Measurements from ENCODE around the gene SRSF9.

GRCh38 chr12:120485961-120486881 lies 16.7 kb upstream of the SRSF9 start:
- TF ChIP-seq CTCF (IDR thresholded peaks at IDR 0.05) (no peak), MAX (IDR thresholded peaks at IDR 0.05; ENCODE audit: low read depth) (no peak), EP300 (IDR thresholded peaks at IDR 0.05; ENCODE audit: borderline replicate concordance in 1 of 2, low read depth in 1 of 2, low read length in 1 of 2) (peak in 1 of 2 experiments; percentile 59; a peak in 1 of 4 replicates), REST (IDR thresholded peaks at IDR 0.05; ENCODE audit: low read depth, low read length) (no peak), RAD21 (IDR thresholded peaks at IDR 0.05; ENCODE audit: low read length) (no peak), CHD2 (IDR thresholded peaks at IDR 0.05; ENCODE audit: low read length, partially characterized antibody) (no peak), TAF1 (IDR thresholded peaks at IDR 0.05; ENCODE audit: borderline replicate concordance, low read depth, low read length) (no peak), FOSL2 (IDR thresholded peaks at IDR 0.05; ENCODE audit: borderline replicate concordance, low read depth) (no peak), MXI1 (IDR thresholded peaks at IDR 0.05; ENCODE audit: low read depth, low read length) (no peak), RFX5 (IDR thresholded peaks at IDR 0.05; ENCODE audit: low read length) (no peak), EZH2phosphoT487 (IDR thresholded peaks at IDR 0.05; ENCODE audit: borderline replicate concordance, low read depth) (no peak)
